OCI-LY7 (cell line): ENCODE measurements around the gene DHRS1. TPM values are rescaled to one million over a fixed set of nuclear protein-coding genes. Genes with fewer than 3 reads are reported as not detected.

Experiments
- BruUV-seq: library from RNA; stranded (reverse); fragments of 400-500 nt; replicated peaks from 2 replicates; lab custom pipeline; 2021; lab: Mats Ljungman, UMichigan
- CTCF ChIA-PET: fragments of 300-600 bp; sonication (Branson Sonifier 250); formaldehyde crosslinking; loops from one replicate; lab custom pipeline; 2022; ENCODE audit warnings: antibody characterized with exemption; ENCODE audit not compliant: unreplicated experiment; lab: Charles Lee
- POLR2A ChIA-PET: fragments of 300-600 bp; sonication (Branson Sonifier 250); formaldehyde crosslinking; loops from one replicate; lab custom pipeline; 2022; ENCODE audit warnings: antibody characterized with exemption; lab: Charles Lee
- DNase-seq: peaks from one replicate; pipeline ENCODE4 v3.0.0-alpha.2; 2015; ENCODE audit warnings: low spot score
- H2AFZ ChIP-seq: fragments of 200-600 bp; sonication (generic), shearing (Covaris generic); 2 replicates; pipeline ENCODE4 v1.6.1; 2014; ENCODE audit warnings: mild to moderate bottlenecking, antibody characterized with exemption, low read length, moderate library complexity
- H3K27ac ChIP-seq: fragments of 200-600 bp; sonication (generic); 2 replicates; pipeline ENCODE4 v1.5.1; 2014; ENCODE audit warnings: mixed run types, low read depth, mild to moderate bottlenecking, moderate library complexity, low read length, inconsistent platforms; ENCODE audit not compliant: poor library complexity, severe bottlenecking
- H3K36me3 ChIP-seq: fragments of 200-600 bp; sonication (generic); 2 replicates; pipeline ENCODE4 v1.6.1; 2014; ENCODE audit warnings: mild to moderate bottlenecking, antibody characterized with exemption, low read length, moderate library complexity, mixed read lengths; ENCODE audit not compliant: insufficient read depth
- H3K4me1 ChIP-seq: fragments of 200-600 bp; sonication (generic); 2 replicates; pipeline ENCODE4 v1.5.1; 2014; ENCODE audit warnings: mild to moderate bottlenecking, low read length; ENCODE audit not compliant: insufficient read depth, poor library complexity, severe bottlenecking
- H3K4me2 ChIP-seq: fragments of 200-600 bp; sonication (generic); 2 replicates; pipeline ENCODE4 v1.6.1; 2014; ENCODE audit warnings: mild to moderate bottlenecking, low read length
- H3K4me3 ChIP-seq: fragments of 200-600 bp; sonication (generic); 2 replicates; pipeline ENCODE4 v1.5.1; 2014; ENCODE audit warnings: mild to moderate bottlenecking, low read depth, low read length; ENCODE audit not compliant: poor library complexity, severe bottlenecking
- H3K79me2 ChIP-seq: fragments of 200-600 bp; sonication (generic); 2 replicates; pipeline ENCODE4 v1.6.1; 2016; ENCODE audit warnings: low read depth, mild to moderate bottlenecking, low read length, moderate library complexity, mixed read lengths; ENCODE audit not compliant: insufficient read depth
- H3K9me2 ChIP-seq: fragments of 200-600 bp; sonication (generic); 2 replicates; pipeline ENCODE4 v1.6.1; 2016; ENCODE audit warnings: mild to moderate bottlenecking, low read length, mixed read lengths; ENCODE audit not compliant: insufficient read depth
- H3K9me3 ChIP-seq: fragments of 200-600 bp; sonication (generic); 2 replicates; pipeline ENCODE4 v1.6.1; 2014; ENCODE audit warnings: mild to moderate bottlenecking, mixed run types, low read length, mixed read lengths
- H4K20me1 ChIP-seq: fragments of 200-600 bp; sonication (generic); 2 replicates; pipeline ENCODE4 v1.6.1; 2014; ENCODE audit warnings: mild to moderate bottlenecking, antibody characterized with exemption, low read length, moderate library complexity, mixed read lengths; ENCODE audit not compliant: insufficient read depth
- EZH2phosphoT487 ChIP-seq: fragments of 200-600 bp; sonication (generic); IDR thresholded peaks from 2 replicates; pipeline ENCODE4 v1.6.1; 2018; ENCODE audit warnings: low read depth, borderline replicate concordance, mild to moderate bottlenecking, mixed run types, antibody characterized with exemption, low read length, moderate library complexity, mixed read lengths
- intact Hi-C: fragments of 100-400 bp; cut with micrococcal nuclease; formaldehyde crosslinking; loops from one replicate; pipeline ENCODE4 v1.10.0; 2022; ENCODE audit not compliant: unreplicated experiment
- total RNA-seq, 2 experiments: library from RNA; depleted of rRNA in 1 of 2; stranded (reverse); fragments of >200 nt in 1 of 2; shearing (Covaris generic) in 1 of 2; gene quantifications; 2 replicates each; pipeline ENCODE4 v1.2.3, GENCODE V29; 2014 to 2022
- TF ChIP-seq, protein P1 (sequence below): fragments of 200-600 bp; sonication (generic); conservative IDR thresholded peaks from 2 replicates; pipeline ENCODE4 v1.5.1; 2014; ENCODE audit warnings: mild to moderate bottlenecking, antibody characterized with exemption, low read length, moderate library complexity, mixed read lengths

The DHRS1 gene
- total RNA-seq, 2 experiments from 2014 or later, result 27.4 to 34.9 TPM

GRCh38 chr14:24309538-24310264, 10.1 kb upstream of the DHRS1 start, which contains the start of gene LTB4R2:
Gene LTB4R2, plus strand, starts transcription at chr14:24310140. Its CDS starts 525 bp downstream, at chr14:24310665.
- no peaks in the 10 kb centered on the region for H3K9me3 ChIP-seq
- TF ChIP-seq, protein P1, sequence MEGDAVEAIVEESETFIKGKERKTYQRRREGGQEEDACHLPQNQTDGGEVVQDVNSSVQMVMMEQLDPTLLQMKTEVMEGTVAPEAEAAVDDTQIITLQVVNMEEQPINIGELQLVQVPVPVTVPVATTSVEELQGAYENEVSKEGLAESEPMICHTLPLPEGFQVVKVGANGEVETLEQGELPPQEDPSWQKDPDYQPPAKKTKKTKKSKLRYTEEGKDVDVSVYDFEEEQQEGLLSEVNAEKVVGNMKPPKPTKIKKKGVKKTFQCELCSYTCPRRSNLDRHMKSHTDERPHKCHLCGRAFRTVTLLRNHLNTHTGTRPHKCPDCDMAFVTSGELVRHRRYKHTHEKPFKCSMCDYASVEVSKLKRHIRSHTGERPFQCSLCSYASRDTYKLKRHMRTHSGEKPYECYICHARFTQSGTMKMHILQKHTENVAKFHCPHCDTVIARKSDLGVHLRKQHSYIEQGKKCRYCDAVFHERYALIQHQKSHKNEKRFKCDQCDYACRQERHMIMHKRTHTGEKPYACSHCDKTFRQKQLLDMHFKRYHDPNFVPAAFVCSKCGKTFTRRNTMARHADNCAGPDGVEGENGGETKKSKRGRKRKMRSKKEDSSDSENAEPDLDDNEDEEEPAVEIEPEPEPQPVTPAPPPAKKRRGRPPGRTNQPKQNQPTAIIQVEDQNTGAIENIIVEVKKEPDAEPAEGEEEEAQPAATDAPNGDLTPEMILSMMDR, result no peak
- no peak for TF ChIP-seq EZH2phosphoT487
- intact Hi-C loops, result no loop called here
- H3K4me2 ChIP-seq, result peak within 1 kb of the TSS; percentile 39; the same call in 1 of the 2 replicates
- ChIA-PET CTCF (interaction anchor here (0.9 kb wide), 1 partner anchor 34 kb away, joined by 3 read pairs; no protein-coding TSS in a partner anchor), POLR2A (interaction anchor here (0.7 to 2.5 kb wide), 3 partner anchors 8 to 39 kb away, joined by 3 to 9 read pairs (median 6); partner anchors contain the start of gene RABGGTA)
- no peak for DNase-seq
- BruUV-seq, result no TSS peak
- no peak within 1 kb of the TSS for H3K4me3 ChIP-seq
- H4K20me1 ChIP-seq, result no peaks in the 10 kb centered on the region
- H3K27ac ChIP-seq, result no peak within 1 kb of the TSS
- H3K36me3 ChIP-seq, result peaks cover 85% of the 10 kb centered on the region
- no peak within 1 kb of the TSS for H2AFZ ChIP-seq
- H3K79me2 ChIP-seq, result no peaks in the 10 kb centered on the region
- peaks cover 38% of the 10 kb centered on the region for H3K4me1 ChIP-seq
- no peaks in the 10 kb centered on the region for H3K9me2 ChIP-seq

DNA sequence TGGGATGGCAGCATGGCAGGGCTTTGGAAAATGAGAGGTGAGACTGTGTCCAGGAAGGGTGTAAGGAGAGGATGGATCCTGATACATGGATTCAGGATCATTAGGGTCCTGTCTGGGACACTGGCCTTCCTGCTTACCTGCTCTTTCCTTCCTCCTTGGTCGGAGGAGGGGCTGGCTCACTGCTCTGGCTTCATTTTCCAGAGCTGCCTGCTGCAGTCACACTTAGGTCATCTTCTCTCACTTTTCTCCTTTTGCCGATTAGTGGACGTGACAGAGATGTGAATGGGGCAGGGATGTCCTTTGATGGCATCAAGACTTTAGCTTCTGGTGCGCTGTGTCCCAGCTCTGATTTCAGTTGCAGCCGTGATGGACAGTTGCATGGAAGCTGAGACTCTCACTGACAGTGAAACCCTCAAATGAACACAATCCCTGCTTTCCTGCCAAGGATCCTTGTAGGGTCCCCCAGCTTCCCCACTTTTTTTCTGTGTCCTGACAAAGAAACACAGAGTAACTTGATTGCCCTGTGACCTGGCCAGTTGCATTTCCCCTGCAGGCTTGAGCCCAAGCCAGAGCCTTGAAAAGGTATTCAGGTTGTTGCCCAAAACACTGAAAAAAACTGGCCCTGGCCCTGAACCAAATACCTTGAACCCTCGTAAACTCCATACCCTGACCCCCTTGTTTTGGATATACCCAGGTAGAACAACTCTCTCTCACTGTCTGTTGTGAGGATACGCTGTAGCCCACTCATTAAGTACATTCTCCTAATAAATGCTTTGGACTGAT, 9.0 kb upstream of the DHRS1 start:
- H2AFZ ChIP-seq, result no peak overlapping the region
- TF ChIP-seq EZH2phosphoT487, result no peak
- TF ChIP-seq, protein P1, result peak; percentile 40; the same call in 1 of the 2 replicates
- no peak overlapping the region for H3K4me2 ChIP-seq
- H3K9me3 ChIP-seq, result no peaks in the 10 kb centered on the region
- peaks cover 86% of the 10 kb centered on the region for H3K36me3 ChIP-seq
- no peaks in the 10 kb centered on the region for H3K9me2 ChIP-seq
- no peaks in the 10 kb centered on the region for H4K20me1 ChIP-seq
- ChIA-PET POLR2A (interaction anchor here (0.6 to 1.4 kb wide), 6 partner anchors 9 to 476 kb away, joined by 3 to 6 read pairs (median 4); partner anchors contain the start of genes DHRS1 and NOP9), CTCF (interaction anchor here (0.7 to 3.1 kb wide), 6 partner anchors 33 to 134 kb away, joined by 3 to 17 read pairs (median 3); partner anchors contain the start of genes RABGGTA and TINF2)
- no peaks in the 10 kb centered on the region for H3K79me2 ChIP-seq
- no TSS peak for BruUV-seq
- no peak overlapping the region for H3K27ac ChIP-seq
- DNase-seq, result no peak
- H3K4me1 ChIP-seq, result peaks cover 32% of the 10 kb centered on the region
- no peak overlapping the region for H3K4me3 ChIP-seq
- intact Hi-C loops, result no loop called here
